GM18502 (cell line): ENCODE data around the gene HBA1.
"Not testable (repeated sequence)": the region's sequence is repeated elsewhere in the genome, so short reads cannot be mapped to it uniquely, and the experiment has no call there.

Experiments used
- ATAC-seq: cut with Tn5 transposase; IDR thresholded peaks from one replicate; pipeline ENCODE4 v1.9.1; 2021; ENCODE audit warnings: mild to moderate bottlenecking; ENCODE audit not compliant: unreplicated experiment, poor library complexity

The HBA1 gene

GRCh38 chr16:193441-193840 lies 17.0 kb downstream of the HBA1 start:
- no peak for ATAC-seq

DNA sequence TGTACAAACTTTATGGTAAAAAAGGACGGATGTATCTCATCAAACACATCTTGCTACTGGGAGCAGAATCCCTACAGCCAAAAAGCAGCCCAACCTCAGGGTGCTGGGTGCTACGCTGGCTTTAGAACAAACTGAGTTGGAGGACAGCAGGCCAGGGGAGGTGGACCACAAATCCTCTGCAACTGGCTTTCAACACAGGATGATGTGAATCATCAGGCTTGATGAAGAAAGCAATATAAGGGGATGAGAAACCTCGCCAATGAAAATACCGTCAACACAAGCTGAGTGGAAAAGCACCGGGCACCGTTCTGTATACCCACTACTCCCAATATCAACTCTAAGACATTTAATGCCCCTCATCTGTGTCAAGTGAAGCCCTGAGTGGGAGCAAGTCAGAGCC lies 18.0 kb downstream of the HBA1 start:
- ATAC-seq, result no peak

GRCh38 chr16:200388-200787 lies 23.9 kb downstream of the HBA1 start:
- no peak for ATAC-seq

GRCh38 chr16:203246-203645 lies 26.8 kb downstream of the HBA1 start:
- ATAC-seq, result no peak

DNA sequence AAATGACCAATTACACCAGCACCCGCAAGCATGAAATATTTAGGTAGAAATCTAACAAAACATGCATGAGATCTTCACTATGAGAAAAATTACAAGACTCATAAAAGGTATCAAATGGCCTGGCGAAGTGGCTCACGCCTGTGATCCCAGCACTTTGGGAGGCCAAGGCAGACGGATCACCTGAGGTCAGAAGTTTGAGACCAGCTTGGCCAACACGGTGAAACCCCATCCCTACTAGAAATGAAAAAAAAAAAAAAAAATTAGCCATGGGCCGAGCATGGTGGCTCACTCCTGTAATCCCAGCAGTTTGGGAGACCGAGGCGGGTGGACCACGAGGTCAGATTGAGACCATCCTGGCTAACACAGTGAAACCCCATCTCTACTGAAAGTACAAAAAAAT lies 27.6 kb downstream of the HBA1 start:
- ATAC-seq, result not testable (repeated sequence)

DNA sequence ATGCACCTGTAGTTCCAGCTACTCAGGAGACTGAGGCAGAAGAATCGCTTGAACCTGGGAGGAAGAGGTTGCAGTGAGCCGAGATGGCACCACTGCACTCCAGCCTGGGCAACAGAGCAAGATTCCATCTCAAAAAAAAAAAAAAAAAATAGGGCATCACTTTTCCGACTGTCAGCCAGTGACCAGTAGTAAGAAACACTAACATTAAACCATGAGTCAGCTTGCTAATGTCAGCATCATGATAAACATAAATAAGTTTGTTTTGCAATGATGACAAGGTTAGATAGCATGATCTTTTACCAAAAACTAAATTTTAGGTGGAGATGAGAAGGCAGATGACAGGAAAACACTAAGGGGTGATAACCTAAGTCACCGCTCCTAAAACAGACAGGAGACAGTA lies 32.9 kb downstream of the HBA1 start:
- ATAC-seq, result not testable (repeated sequence)

DNA sequence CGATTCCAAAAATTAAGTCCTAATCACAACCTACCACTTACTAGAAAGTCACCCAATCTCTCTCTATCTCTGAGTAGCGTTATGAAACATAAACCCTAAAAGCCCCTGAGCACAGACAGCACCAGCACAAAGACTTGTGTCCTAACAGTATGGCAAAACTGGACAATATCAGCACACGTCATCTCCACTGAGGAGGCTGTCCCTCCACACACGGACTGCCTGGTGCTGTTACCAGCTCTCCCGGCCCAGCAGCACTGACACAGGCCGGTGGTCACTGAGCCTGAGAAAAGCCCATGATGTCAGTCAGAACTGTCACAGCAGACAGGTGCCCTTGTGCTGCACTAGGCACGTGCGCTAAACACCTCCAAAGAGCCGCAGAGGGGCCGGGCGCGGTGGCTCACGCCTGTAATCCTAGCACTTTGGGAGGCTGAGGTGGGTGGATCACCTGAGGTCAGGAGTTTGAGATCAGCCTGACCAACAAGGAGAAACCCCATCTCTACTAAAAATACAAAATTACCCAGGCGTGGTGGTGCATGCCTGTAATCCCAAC lies 35.2 kb downstream of the HBA1 start:
- ATAC-seq, result not testable (repeated sequence)

GRCh38 chr16:212999-213398 lies 36.5 kb downstream of the HBA1 start:
- ATAC-seq, result no peak

DNA sequence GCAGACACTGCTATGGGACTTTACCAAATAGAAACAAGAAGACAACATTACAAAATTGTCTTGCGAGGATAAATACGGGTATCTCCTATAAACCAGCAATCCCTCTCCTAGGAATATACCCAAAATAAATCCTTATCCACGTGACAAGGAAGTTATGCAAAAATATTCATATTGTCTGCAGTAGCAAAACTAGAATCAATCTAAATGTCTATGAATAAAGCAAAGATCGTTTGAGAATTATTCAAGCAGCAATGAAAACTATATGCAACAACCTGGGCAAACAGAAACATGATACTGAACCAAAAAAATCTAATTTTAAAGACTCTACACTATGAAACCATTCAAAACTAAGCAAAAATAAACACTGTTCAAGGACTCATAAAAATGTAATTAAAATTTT lies 43.5 kb downstream of the HBA1 start:
- no peak for ATAC-seq
